Measurements from ENCODE around the gene KRTAP10-5.
"Not testable (repeated sequence)": the region's sequence is repeated elsewhere in the genome, so short reads cannot be mapped to it uniquely, and the experiment has no call there.

KRTAP10-5 gene, protein sequence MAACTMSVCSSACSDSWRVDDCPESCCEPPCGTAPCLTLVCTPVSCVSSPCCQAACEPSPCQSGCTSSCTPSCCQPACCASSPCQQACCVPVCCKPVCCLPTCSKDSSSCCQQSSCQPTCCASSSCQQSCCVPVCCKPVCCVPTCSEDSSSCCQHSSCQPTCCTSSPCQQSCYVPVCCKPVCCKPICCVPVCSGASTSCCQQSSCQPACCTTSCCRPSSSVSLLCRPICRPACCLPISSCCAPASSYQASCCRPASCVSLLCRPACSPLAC

DNA sequence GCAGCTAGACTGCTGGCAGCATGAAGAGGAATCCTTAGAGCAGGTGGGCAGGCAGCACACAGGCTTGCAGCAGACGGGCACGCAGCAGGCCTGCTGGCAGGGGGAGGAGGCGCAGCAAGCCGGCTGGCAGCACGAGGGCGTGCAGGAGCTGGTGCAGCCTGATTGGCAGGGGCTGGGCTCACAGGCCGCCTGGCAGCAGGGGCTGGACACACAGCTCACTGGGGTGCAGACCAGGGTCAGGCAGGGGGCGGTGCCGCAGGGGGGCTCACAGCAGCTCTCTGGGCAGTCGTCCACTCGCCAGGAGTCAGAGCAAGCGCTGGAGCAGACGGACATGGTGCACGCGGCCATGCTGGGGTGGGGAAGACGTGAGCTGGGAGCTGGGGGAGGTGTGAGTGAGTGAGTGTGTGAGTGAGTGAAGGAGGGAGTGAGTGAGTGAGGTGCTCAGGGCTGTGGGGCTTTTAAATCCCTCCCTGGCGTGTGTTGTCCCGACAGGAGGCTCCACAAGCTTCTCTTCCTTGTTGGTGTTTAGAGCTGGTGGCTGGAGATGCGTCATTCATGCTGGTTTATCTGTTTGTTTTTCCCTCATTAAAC is at the start of gene KRTAP10-5:
KRTAP10-5 (minus strand) TSS at position 374 of the 591 bp plus-strand sequence; CDS start at position 348, 26 bp downstream.
- DNase-seq (ENCODE audit: low read depth) = not testable (repeated sequence)

DNA sequence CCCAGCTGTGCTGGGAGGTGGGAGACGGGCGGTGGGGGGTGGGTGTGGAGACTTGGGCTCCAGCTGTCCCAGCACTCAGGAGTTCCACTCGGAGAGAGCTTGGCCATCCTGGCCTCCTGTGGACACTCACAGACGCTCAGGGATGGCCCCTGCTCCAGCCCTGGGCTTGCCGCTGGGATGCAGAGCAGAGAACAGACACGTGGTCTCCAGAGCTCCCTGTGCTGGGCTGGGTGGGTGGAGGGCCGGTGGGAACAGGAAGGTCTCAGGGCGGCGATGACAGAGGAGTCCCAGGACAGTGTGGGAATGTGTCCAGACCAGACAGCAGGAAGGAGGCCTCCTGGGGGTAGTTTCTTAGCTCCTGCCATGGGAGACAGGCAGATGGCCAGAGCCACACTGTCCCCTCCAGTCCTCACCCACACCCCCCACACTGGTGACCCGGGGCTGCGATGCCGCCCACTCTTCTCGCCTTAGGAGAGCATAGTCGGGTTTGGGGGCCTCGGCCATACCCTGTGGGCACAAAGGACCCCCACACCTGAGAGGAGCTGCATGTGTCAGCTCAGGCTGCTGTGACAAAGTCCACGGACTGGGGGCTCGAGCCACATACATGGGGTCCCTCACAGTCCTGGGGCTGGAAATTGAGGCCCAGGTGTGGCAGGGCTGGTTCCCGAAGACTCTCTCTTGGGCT is 48.4 kb upstream of the KRTAP10-5 start:
- no peak for DNase-seq (ENCODE audit: low read depth)

DNA sequence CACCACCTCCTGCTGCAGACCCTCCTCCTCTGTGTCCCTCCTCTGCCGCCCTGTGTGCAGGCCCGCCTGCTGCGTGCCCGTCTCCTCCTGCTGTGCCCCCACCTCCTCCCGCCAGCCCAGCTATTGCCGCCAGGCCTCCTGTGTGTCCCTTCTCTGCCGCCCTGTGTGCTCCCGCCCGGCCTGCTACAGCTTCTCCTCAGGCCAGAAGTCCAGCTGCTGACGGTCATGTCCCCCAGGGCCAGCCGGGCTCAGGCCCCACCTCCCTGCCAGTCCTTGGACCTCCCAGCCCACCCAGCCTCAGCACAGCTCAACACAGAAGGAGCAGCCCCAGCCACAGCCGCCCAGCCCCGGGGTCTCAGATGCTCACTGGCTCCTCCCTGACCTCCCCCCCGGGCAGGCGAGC is 47.4 kb upstream of the KRTAP10-5 start:
- not testable (repeated sequence) for DNase-seq (ENCODE audit: low read depth)

DNA sequence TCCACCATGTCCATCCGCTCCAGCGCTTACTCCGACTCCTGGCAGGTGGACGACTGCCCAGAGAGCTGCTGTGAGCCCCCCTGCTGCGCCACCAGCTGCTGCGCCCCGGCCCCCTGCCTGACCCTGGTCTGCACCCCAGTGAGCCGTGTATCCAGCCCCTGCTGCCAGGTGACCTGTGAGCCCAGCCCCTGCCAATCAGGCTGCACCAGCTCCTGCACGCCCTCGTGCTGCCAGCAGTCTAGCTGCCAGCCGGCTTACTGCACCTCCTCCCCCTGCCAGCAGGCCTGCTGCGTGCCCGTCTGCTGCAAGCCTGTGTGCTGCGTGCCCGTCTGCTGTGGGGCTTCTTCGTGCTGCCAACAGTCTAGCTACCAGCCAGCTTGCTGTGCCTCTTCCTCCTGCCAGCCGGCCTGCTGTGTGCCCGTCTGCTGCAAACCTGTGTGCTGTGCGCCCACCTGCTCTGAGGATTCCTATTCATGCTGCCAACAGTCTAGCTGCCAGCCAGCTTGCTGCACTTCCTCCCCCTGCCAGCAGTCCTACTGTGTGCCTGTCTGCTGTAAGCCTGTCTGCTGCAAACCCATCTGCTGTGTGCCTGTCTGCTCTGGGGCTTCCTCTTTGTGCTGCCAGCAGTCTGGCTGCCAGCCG is 46.9 kb upstream of the KRTAP10-5 start:
- not testable (repeated sequence) for DNase-seq (ENCODE audit: low read depth)

DNA sequence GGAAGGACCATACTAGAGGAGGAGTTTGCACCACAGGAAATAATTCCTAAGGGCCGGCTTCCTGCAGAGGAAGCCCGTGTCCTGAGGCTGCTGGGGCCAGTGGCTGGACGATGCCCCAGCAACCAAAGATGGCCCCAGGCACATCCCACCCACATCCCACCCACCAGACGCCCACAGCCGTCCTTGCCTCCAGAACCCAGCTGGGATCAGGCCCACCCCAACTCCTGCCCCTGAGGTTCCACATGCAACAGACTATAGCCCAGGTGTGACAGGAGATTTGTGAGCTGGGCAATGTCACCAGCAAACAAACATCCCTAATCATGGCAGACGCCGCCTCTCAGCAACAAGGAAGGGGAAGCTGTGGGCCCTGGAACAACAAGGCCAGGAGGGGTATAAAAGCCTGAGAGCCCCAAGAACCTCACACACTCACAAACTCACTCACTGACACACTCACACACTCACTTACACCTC is 46.3 kb upstream of the KRTAP10-5 start, which contains the start of gene KRTAP10-9:
KRTAP10-9 (plus strand) TSS at position 421 of the 471 bp plus-strand sequence. CDS start 79 bp downstream, outside the sequence.
- no peak for DNase-seq (ENCODE audit: low read depth)

DNA sequence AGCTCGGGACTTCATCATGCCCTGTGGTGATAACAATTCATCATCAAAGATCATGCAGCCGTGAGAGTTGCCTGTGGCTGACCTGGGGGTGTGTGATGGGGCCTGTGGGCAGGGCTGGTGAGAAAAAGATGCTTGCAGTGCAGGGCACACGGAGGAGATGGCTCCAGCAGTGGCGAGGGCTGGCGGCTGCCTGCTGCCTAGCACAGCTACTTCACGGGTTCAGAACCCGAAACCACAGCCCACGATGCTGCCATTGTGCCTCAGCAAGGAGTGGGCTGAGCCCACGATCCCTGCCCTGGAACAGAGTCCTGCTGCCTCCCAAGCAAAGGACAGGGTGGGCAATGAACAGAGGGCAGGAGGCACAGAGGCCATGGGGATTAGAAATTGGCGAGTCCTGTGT is 45.9 kb upstream of the KRTAP10-5 start:
- no peak for DNase-seq (ENCODE audit: low read depth)

DNA sequence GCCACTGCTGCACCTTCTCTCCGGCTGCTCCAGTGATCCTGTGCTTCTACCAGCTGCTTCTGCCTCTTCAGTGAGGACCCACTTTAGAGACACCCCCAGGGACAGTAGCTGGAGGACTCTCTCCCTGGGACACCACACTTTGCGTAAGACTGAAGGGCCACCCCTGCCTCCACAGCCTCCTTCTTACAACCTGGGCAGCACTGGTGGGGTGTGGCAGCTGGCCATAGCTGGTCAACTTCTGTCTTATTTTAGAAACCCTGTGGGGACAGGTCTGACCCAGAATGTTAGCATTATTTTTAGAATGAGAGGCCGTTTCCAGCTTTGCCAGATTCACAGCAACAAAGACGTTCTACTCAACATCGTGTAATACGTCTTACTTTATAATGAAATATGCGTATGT is 45.4 kb upstream of the KRTAP10-5 start:
- no peak for DNase-seq (ENCODE audit: low read depth)

DNA sequence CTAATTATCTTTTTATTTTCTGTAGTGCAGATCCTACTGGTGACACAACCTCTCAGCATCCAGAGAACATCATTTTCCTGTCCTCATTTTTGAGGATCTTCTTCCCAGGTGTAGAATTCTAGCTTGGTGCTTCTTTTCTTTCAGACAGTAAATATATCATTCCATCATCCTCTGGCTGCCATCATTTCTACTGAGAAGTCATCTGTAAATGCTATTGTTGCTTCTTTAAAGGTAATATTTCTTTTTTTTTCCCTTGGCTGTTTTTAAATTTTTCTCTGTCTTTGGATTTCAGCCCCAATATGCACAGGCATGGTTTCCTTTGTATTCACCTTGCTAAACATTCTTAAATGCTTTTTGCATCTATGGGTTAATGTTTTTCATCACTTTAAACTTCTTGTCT is 43.2 kb upstream of the KRTAP10-5 start:
- DNase-seq (ENCODE audit: low read depth) = no peak

DNA sequence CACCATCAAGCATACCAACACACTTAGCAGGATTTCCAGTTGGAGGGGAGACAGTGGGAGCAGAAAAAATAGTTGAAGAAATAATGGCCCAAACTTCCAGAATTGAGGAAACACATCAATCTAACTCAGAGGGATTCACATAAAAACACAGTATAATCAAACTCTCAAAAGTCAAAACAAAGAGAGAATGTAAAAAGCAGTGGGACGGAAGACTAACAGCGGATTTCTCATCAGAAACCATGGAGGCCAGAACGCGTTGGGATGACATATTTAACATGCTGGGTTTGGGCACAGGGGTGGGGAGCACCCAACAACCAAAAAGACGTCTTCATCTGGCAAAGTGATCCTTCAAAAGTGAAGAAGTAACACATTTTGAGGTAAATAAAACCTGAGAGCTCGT is 39.5 kb upstream of the KRTAP10-5 start:
- no peak for DNase-seq (ENCODE audit: low read depth)

DNA sequence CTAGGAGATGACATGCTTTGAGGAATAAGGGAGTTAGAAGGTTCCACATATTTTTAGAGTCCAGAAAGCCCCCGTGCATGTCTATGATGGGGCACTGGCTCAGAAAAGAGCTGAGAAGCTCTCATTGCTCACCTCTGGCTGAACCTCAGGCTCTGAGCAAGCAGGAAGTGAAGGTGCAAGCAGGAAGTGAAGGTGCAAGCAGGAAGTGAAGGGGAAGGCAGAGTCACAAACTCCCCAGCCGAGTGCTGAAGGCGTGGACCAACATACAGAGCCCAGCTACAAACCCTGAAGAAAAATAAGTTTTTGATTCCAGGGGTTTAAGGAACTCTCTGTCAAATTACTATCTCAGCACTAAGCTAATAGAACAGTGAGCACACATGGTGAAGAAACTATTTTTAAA is 38.5 kb upstream of the KRTAP10-5 start:
- peak; percentile 49 for DNase-seq (ENCODE audit: low read depth)

DNA sequence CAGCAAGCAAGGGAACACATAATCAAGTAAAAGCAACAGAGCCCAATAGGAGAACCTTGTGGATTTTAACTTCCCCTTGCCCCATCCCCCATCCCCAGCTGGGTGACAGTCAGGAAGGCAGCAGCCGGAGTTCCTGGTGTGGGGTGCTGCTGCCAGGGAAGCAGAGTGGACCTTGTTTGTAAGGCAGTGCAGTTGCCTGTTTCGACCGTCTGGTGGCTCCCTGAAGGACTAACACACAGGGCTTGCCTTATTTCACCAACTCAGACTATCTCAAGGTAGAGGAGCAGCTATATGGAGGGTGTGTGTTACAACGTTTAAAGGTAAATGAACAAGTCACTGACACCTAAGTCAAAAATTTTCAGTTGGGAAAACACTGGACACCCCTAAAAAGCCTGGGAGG is 38.1 kb upstream of the KRTAP10-5 start:
- DNase-seq (ENCODE audit: low read depth) = no peak

DNA sequence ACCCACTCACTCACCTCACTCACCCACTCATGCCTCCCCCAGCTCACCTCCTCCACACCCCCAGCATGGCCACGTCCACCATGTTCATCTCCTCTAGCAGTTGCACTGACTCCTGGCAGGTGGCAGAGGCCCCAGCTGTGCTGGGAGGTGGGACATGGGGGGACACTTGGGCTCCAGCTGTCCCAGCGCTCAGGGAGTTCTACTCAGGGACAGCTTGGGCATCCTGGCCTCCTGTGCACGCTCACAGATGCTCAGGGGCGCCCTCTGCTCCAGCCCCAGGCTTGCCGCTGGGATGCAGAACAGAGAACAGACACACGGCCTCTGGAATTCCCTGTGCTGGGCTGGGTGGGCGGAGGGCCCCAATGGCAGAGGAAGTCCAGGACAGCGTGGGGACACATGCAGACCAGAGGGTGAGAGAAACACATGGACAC is 36.7 kb upstream of the KRTAP10-5 start:
- DNase-seq (ENCODE audit: low read depth) = no peak

DNA sequence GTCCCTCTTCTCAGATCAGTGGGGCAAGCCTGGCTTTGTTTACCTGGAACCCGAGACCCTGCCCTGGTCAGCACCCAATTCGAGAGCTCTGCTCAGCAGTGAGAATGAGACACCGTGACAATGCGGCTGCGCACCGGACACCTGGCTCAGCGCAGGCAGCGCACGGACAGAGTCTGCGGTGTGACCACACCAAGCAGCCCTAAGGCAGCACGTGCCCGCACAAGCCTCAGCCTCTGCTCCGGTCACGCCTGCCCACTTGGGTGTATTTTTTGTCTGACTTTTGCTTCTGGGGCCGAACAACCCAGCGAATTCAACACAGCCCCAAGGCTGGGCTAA is 36.2 kb upstream of the KRTAP10-5 start:
- DNase-seq (ENCODE audit: low read depth) = no peak

DNA sequence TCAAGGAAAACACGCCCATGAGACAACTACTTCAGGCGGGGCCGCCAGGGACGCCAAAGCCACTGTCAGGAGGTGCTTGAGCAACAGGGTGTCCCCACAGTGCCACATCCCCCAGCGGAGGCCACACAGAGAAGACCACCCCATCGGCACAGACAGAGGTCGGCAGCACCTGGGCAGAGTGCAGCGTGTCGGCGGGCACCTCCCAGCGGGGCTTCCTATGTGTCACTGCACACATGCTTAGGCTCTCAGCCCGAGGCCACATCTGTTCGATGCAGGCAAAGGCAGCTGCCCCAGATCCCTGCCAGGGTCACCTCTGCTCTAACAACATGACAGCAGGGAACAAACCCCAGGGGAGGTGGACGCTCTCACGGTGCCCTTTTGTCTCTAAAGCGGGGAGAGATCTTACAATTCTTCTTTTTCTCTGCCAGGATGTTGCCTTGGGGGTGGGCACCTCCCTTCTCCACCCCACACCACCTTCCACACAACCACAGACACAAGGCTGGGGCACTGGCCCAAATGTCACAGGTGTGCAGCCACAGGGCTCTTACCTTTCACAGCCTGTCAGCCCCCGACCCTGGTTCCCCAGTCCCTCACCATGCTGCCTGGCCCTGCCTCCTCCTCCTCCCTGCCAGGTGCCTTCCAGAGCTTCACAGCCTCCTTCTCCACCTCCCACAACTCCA is 35.6 kb upstream of the KRTAP10-5 start:
- no peak for DNase-seq (ENCODE audit: low read depth)

DNA sequence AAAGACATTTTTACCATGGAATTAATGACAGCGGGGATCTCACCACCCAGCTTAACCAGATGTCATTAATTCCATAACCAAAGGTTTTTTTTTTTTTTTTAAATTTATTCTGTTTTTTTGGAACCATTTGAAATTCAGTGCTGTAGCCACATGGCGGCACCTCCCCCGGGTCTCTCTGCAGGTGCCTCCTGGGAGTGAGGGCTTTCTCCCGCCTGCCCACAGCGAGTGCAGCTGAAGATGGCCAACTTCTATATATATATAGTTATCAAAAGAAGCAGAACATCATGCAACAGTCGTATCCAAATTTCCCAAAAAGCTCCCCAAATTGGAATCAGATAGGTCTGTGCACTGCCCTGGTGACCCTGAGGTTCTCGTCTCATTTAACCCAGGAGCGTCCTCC is 35.1 kb upstream of the KRTAP10-5 start:
- DNase-seq (ENCODE audit: low read depth) = no peak

DNA sequence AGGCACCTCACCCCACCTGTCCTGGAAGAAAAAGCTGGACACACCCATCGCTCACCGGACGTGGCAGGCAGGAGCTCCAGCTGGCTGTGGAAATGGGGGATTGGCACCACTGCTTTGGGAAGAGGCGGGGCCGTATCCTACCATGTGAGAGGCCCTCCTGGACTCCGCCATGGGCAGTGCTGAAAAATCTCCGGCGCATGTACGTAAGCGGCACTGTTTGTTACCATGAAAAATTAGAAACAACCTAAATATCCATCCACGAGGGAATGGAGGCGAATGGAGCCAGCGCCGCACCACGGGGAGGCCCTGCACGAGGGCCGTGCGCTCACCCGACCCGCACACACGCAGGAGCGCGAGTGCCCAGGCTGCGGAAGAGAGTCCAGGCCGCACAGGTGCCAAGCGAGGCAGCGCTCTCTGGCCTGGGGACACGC is 34.6 kb upstream of the KRTAP10-5 start:
- DNase-seq (ENCODE audit: low read depth) = no peak

DNA sequence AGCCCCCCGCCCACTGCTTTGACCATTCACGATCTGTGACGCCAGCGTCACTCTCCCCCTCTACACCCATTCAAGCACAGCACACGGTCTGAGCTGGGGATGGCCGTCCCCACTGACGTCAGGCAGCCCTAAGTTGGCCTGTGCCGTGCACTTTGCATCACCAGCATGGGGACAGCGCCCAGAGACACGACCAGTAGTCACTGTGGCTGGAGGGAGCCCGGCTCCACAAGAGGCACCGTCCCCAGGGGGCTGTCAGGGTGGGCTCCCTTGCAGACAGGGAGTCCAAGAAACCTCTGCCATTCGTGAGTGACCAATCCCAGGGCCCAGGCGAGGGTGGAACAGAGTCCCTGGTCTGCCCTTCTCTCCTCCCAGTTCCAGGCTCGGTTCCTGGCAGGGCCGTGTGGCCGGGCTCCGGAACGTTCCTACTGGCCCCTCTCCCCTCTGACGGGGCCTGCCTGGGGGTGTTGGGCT is 33.8 kb upstream of the KRTAP10-5 start:
- DNase-seq (ENCODE audit: low read depth) = no peak

DNA sequence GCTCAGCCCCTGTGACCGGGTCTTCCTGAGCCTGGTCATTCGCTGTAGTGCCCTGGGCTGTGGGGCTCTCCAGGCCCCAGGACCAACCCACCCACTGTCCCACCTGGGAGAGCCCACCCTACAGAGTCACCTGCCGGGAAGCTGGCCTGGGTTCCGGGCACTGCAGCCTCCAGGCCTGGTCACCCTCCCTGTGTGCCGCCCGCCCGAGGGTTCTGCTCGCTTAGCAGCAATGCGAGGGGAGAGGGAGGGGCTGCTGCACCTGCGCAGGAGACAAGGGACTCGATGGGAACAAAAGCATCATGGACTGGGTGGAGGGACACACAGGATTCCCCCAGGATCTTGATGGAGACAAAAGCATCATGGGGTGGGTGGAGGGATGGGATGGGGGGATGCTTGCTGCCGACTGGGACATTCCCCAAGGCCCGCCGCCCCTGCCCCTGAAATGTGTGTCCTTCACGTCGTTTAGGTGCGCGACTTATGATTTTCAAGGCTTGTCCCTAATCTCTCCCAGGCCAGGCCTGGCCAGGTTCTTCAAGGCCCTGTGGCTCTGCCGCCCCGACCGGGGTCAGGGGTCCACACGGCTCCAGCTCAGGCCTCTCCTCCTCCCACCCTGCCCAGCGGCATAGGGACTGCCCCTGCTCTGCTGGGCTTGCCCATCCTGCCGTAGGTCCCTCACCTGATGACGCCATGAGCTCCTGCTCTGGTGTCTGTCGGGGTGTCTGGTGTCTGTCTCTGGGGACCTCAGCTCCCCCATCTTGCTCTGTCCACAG is 33.2 kb upstream of the KRTAP10-5 start:
- DNase-seq (ENCODE audit: low read depth) = no peak

DNA sequence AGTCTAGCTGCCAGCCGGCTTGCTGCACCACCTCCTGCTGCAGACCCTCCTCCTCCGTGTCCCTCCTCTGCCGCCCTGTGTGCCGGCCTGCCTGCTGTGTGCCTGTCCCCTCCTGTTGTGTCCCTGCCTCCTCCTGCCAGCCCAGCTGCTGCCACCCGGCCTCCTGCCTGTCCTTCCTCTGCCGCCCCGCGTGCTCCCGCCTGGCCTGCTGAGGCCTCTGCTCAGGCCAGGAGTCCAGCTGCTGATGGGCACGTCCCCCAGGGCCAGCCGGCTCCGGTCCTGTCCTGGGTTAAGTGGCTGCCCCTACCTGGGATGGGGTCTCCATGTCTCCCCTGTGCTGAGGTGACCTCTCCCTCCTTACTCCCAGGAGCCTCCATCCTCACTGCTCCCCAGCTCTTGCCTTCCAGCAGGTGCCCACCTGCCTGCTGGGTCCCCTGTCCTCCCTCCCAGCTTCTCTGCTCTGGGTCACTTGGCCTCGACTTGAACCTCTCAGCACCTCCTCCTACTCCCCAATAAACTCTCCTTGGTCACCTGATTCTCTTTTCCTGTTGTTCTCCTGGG is 32.3 kb upstream of the KRTAP10-5 start:
- no peak for DNase-seq (ENCODE audit: low read depth)

DNA sequence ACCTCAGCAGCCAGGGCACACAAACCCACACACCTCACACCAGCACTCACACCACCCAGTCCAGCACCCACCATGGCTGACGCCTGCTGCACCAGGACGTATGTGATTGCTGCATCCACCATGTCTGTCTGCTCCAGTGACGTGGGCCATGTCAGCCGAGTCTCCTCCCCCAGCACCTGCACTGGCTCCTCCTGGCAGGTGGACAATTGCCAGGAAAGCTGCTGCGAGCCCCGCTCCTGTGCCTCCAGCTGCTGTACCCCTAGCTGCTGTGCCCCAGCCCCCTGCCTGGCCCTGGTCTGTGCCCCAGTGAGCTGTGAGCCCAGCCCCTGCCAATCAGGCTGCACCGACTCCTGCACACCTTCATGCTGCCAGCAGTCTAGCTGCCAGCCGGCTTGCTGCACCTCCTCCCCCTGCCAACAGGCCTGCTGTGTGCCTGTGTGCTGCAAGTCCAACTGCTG is 31.7 kb upstream of the KRTAP10-5 start, which contains the start of gene KRTAP10-8:
KRTAP10-8 (plus strand) TSS at position 51 of the 458 bp plus-strand sequence; CDS start at position 73, 22 bp downstream.
- DNase-seq (ENCODE audit: low read depth) = no peak

DNA sequence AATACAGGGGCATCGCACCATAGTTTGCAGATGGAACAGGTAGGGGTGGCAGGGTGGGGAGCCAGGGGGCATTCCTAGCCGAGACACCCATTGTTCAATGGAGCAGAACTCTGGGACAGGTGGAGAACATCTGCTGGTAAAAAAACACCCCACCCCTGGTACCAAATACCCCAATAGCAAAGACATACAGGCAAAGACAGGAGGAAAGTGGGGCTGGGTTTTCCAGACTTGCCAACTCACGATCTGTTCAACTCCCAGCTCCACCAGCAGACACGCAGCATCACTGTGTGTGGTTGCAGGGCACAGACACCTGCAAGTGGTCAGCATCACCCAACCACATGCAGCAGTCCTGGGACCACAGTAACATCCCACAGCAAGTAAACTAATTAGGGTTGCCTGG is 31.1 kb upstream of the KRTAP10-5 start:
- no peak for DNase-seq (ENCODE audit: low read depth)
